ENCODE data around the gene ZNF804A. TPM values are rescaled to one million over a fixed set of nuclear protein-coding genes. Genes with fewer than 3 reads are reported as not detected.
A peak's percentile ranks its signal among the peaks of the same experiment; 100 is the strongest.

Gene ZNF804A
- total RNA-seq, 3 donors from 2014 or later (not counting 1 experiment from before 2014, with no cell fraction given) = 0.12 to 0.25 TPM; not detected in 1

DNA sequence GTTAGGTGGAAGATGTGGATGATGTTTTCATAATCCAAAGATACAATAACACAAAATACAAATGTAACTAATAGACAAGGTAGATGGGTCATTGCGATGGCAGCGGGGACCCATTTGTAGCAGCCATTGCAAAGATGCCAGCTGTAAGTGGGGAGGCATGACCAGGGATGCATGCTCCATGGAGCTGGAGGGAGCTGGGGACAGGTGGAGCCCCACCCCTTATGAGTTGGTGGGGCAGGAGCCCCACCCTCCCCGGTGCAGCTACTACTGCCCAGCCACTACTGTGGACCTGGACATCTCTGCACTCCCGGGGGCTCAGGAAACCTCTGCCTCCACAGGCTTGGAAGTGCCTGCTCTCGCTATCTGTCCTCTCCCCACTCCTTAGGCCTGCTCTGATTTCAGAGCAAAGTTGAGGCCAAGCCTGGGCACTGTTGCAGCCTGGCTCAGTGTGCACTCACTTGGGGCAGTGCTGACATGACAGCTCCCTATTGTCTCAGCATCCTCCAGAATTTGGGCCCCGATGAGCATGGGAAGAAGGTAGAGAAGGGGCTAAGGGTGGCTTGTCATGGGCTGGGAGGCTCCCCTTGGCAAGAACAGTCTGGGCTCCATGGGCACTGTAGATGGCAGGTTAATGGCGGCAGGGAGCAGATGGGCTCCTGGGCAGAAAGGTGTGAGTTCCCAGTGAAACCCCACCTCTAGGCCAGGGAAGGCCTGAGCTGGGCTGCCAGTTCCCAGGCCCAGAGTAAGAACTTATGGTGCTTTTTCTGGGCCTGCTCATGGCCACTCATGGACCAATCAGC, 81.1 kb downstream of the ZNF804A start:
- WGBS (ENCODE audit: insufficient coverage) = 91% methylated on average over 7 of the region's 7 CpGs
- TF ChIP-seq, protein P1, sequence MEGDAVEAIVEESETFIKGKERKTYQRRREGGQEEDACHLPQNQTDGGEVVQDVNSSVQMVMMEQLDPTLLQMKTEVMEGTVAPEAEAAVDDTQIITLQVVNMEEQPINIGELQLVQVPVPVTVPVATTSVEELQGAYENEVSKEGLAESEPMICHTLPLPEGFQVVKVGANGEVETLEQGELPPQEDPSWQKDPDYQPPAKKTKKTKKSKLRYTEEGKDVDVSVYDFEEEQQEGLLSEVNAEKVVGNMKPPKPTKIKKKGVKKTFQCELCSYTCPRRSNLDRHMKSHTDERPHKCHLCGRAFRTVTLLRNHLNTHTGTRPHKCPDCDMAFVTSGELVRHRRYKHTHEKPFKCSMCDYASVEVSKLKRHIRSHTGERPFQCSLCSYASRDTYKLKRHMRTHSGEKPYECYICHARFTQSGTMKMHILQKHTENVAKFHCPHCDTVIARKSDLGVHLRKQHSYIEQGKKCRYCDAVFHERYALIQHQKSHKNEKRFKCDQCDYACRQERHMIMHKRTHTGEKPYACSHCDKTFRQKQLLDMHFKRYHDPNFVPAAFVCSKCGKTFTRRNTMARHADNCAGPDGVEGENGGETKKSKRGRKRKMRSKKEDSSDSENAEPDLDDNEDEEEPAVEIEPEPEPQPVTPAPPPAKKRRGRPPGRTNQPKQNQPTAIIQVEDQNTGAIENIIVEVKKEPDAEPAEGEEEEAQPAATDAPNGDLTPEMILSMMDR (IDR thresholded peaks at IDR 0.05) = no peak
- H3K4me3 ChIP-seq (ENCODE audit: low read length) = no peak overlapping the region
- peaks cover 6% of the 10 kb centered on the region for H3K9me3 ChIP-seq (ENCODE audit: control insufficient read depth, insufficient read depth, low read length)
- ATAC-seq (peak in 1 of 3 donors; percentile 21), DNase-seq (no peak)
- Mint-ChIP-seq H3K9me3 (peaks cover 5 to 7% of the 10 kb centered on the region in 2 donors), H3K27me3 (ENCODE audit: low read depth in 2 of 2) (no peaks in the 10 kb centered on the region), H3K4me1 (no peaks in the 10 kb centered on the region), H3K4me3 (no peak overlapping the region), H3K36me3 (no peaks in the 10 kb centered on the region), H3K27ac (no peak overlapping the region)
- no peaks in the 10 kb centered on the region for H3K4me1 ChIP-seq (ENCODE audit: control insufficient read depth, insufficient read depth, low read length)
- no peak overlapping the region for H3K27ac ChIP-seq (ENCODE audit: low read length)
- no peaks in the 10 kb centered on the region for H3K36me3 ChIP-seq (ENCODE audit: control insufficient read depth, insufficient read depth, low read length)
- no peaks in the 10 kb centered on the region for H3K27me3 ChIP-seq (ENCODE audit: control insufficient read depth, insufficient read depth, low read length)
- intact Hi-C loops (cut with micrococcal nuclease) = no loop called here

DNA sequence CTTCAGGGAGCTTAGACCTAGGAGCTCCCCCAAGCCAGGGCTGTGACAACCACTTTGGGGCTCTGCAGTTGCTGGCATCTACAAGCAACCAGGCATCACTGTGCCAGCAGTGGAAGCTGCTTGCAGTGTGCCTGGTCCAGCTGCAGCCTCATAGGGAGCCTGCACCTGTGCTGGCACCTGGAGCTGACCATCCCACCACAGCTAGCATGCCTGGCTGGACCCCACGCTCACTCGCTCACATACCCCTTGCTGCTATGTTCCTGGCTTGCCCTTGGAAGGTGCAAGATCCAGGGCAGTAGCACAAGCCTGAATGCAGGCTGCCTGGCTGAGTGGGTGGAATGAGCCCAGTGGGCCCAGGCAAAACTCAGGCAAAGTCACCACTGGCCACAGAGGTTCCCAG, 82.5 kb downstream of the ZNF804A start:
- Mint-ChIP-seq H3K27ac (no peak overlapping the region), H3K27me3 (ENCODE audit: low read depth in 2 of 2) (no peaks in the 10 kb centered on the region), H3K4me1 (no peaks in the 10 kb centered on the region), H3K36me3 (no peaks in the 10 kb centered on the region), H3K4me3 (no peak overlapping the region), H3K9me3 (peaks cover 5 to 6% of the 10 kb centered on the region in 2 donors)
- intact Hi-C loops (cut with micrococcal nuclease) = no loop called here
- Histone ChIP-seq H3K4me3 (ENCODE audit: low read length) (no peak overlapping the region), H3K36me3 (ENCODE audit: control insufficient read depth, insufficient read depth, low read length) (no peaks in the 10 kb centered on the region), H3K27me3 (ENCODE audit: control insufficient read depth, insufficient read depth, low read length) (no peaks in the 10 kb centered on the region), H3K27ac (ENCODE audit: low read length) (no peak overlapping the region), H3K4me1 (ENCODE audit: control insufficient read depth, insufficient read depth, low read length) (no peaks in the 10 kb centered on the region), H3K9me3 (ENCODE audit: control insufficient read depth, insufficient read depth, low read length) (peaks cover 6% of the 10 kb centered on the region)
- DNase-seq = no peak
- TF ChIP-seq, protein P1 (IDR thresholded peaks at IDR 0.05) = no peak
- 93% methylated on average over 2 of the region's 2 CpGs for WGBS (ENCODE audit: insufficient coverage)
- ATAC-seq = no peak

DNA sequence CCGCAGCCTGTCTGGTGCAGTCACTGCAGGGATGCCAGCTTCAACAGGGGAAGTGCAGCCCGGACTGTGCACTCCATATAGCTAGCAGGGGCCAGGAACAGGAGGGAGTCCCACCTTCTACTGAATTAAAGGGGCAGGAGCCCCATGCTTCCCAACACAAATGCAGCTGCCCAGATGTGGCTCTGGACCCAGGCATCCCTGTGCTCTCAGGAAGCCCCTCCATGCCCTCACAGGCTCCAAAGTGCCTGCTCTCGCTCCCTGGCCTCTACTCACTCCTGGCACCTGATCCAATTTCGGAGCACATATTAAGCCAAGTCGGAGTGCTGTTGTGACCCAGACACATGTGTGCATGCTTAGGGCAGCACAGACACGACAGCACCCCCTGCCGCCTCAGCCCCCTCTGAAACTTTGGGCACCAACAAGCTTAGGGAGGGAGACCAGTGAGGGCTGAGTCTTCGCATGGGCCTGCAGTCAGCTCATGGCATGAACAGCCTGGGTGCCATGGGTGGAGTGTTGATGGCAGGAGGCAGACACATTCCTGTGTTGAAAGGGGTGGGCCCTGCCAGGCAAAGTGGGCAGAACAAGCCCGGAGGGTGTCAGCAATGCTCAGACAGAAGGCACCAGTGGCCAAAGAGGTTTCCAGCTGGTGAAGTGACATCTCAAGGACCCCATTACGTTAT, 83.5 kb downstream of the ZNF804A start:
- H3K27ac ChIP-seq (ENCODE audit: low read length) = no peak overlapping the region
- Mint-ChIP-seq H3K4me3 (no peak overlapping the region), H3K27ac (no peak overlapping the region), H3K9me3 (peaks cover 6 to 8% of the 10 kb centered on the region in 2 donors), H3K27me3 (ENCODE audit: low read depth in 2 of 2) (no peaks in the 10 kb centered on the region), H3K36me3 (no peaks in the 10 kb centered on the region), H3K4me1 (no peaks in the 10 kb centered on the region)
- DNase-seq = no peak
- ATAC-seq = no peak
- no peaks in the 10 kb centered on the region for H3K36me3 ChIP-seq (ENCODE audit: control insufficient read depth, insufficient read depth, low read length)
- intact Hi-C loops (cut with micrococcal nuclease) = no loop called here
- no peaks in the 10 kb centered on the region for H3K4me1 ChIP-seq (ENCODE audit: control insufficient read depth, insufficient read depth, low read length)
- H3K27me3 ChIP-seq (ENCODE audit: control insufficient read depth, insufficient read depth, low read length) = no peaks in the 10 kb centered on the region
- TF ChIP-seq, protein P1 (IDR thresholded peaks at IDR 0.05) = no peak
- no peak overlapping the region for H3K4me3 ChIP-seq (ENCODE audit: low read length)
- H3K9me3 ChIP-seq (ENCODE audit: control insufficient read depth, insufficient read depth, low read length) = peaks cover 6% of the 10 kb centered on the region
- WGBS (ENCODE audit: insufficient coverage) = 85% methylated on average over 9 of the region's 10 CpGs
